HG02884 (cell line): ENCODE data around the gene ZNF473.

Experiments used
- ATAC-seq: cut with Tn5 transposase; IDR thresholded peaks from one replicate; pipeline ENCODE4 v1.9.1; 2021; ENCODE audit warnings: mild to moderate bottlenecking, moderate library complexity; ENCODE audit not compliant: unreplicated experiment

The ZNF473 gene

DNA sequence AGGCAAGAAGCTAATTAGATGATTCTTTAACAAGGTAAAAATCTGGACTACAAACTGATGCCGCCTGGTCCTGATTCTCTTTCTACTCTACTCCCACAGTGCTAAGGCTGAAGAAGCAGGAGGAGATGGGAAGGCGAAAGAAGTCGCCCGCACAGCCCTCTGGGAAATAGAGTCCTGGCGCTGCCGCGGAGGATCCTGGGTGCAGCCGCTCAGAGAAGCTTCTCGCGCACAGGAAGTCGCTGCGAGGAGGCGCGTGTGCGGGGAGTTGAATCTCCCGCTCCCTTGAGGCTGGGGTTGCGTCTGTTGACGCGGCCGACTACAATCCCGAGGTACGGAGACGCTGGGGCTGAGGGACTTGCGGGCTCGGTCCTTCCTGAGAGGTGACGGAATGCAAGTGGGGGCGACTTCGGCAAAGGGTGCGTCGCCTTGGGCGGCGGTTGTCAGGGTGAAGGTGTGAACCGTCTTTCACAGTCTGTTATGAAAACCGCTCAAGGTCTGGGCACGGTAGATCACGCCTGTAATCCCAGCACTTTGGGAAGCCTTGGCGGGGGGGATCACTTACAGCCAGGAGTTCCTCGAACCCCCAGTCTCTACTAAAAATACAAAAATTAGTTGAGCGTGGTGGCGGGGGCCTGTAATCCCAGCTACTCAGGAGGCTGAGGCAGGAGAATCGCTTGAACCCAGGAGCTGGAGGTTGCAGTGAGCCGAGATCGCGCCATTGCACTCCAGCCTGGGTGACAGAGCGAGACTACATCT lies at the start of gene ZNF473:
Gene ZNF473 (plus strand): TSS at position 212 of the 756 bp plus-strand sequence. CDS start 5,078 bp downstream, outside the sequence.
- ATAC-seq = peak; percentile 64

DNA sequence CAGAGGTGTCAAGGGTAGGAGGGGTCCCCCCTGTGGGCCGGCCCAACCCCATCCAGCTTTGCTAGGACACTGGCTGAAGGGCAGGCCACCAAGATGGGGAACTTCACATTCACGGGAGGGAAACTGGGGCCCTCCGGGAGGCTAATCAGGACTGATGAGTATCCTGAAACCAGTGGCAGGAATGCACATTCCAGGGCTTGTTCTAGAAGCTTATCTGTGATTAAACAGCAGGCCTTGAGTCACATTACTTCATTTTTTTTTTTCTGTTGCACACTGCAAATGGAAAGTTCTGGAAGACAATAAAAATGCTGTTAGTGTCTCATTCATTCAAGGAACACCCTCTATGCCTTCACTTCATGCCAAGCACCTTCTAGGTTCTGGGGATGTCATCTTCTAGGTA lies 49.3 kb upstream of the ZNF473 start:
- no peak for ATAC-seq

DNA sequence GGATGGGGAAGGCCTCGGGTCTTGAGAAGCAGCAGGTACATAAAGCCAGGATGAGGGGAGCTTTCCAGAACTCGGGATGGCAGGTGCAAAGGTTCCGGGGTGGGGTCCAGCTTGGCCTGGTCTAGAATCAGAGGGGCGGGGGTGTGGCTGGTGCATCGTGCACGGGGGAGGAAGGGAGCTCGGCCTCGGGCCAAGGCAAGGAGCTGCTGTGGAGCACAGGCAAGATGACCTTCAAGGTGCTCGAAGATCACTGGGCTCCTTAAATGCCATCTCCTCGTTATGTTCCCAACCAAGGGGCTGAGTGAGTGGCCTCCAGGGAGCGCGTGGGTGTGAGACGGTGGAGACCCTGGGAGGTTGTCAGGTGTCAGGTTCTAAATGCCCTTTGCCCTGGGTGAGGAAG lies 48.7 kb upstream of the ZNF473 start:
- no peak for ATAC-seq

- ATAC-seq = no peak
These were observed 47.9 kb upstream of the ZNF473 start for GRCh38 chr19:49977881-49978280.

GRCh38 chr19:49978324-49978723 lies 47.5 kb upstream of the ZNF473 start:
- no peak for ATAC-seq

DNA sequence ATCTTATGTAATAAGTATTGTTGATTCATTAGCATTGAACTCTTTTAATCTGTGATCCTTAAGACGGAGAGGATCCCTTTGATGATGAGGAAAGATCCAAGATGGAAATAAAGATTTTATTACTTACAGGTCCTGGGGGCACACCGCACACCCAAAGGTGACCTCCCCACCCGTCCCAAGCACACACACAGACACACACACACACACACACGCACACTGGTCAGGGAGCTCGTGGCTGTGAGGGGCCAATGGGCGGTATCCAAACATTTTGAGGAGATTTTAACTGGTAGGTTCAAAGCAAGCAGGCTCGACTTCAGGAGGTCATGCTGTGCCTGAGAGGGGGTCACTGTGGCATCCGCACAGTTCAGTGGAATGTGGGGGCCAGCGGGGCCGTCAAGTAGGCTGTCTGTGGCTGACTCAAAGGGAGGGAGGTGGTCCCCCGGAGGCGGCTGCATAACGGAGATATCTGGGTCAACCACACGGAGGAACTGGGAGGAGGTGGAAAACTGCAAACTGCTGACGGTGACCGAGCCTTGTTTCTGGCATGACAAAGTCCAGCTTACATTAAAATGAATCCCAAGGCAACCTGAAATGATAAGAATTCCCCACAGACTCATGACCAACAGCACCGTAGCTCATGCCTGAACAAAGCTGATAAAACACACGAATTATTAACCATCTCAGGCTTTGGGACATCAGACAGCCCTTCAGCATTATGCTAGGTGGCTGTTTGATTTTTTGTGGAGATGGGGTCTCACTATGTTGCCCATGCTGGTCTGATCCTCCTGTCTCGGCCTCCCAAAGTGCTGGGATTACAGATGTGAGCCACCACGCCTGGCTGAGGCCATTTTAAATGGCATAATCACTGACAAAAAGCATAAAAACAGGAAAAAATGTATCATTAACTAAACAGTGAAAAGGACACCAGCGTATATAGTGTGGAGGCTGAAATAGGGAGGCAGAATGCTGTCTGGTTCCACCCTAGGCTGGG lies 43.9 kb upstream of the ZNF473 start:
- no peak for ATAC-seq

DNA sequence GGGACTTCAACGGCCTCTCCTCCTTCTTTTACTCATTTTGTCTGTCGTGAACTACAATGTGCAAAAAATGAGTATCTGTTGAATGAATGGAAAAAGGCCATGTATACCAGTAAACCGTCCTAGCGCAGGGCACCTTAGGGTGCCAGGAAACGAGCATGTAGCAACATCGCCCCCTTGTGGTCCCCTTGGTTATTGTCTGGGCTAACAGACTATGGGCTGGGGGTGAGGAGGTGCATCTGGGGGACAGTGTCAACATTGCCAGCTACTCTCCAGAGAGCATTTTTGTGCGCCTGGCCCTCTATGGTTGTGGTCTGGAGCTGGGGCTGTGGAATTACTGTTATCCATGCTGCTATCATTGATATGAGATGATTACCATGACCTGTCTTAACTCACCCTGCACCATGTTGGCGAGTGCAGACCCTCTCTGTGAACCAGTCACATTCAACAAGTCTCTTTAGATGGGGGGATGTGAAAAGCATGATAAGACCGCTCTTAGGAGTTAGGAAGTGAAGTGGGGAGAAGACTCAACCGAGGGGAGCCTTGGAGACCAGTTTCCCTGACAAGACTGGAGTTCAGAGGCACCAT lies 42.1 kb upstream of the ZNF473 start:
- ATAC-seq = no peak

GRCh38 chr19:49984491-49984890 lies 41.3 kb upstream of the ZNF473 start:
- ATAC-seq = no peak

DNA sequence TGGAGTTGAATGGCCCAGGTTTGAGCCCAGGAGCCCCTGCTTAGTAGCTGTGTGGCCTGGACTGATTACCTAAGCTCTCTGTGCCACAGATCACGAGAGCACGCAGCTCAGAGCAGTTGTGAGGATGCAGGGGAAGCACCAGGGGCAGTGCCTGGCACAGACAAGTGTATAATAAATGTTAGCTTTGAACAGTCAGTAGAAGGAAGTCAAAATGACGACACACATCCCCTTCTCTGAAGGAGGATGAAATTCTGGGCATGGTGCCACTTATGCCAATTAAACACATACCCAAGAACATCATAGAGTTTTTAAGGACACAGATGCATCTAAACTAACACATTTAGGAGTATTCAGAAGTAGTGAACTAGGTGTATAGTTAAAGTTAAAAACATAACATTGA lies 39.9 kb upstream of the ZNF473 start:
- ATAC-seq = no peak

DNA sequence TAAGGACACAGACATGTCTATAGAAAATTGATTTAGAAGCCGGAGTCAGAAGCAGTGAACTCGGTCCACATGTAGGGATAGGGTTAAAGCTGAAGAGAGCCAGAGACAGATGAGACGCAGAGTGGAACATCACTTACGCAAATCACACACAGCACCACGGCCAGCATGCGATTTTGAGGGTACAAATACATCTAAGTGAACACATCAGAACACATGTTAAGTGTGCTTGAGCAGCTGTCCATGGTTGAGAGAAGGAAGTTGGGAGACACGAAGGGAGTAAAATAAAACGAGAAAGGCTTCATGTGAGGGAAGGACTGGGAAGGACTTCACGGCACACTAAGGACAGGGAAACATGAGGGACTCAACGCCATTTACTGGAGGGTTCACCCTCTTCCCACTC lies 39.5 kb upstream of the ZNF473 start:
- no peak for ATAC-seq

DNA sequence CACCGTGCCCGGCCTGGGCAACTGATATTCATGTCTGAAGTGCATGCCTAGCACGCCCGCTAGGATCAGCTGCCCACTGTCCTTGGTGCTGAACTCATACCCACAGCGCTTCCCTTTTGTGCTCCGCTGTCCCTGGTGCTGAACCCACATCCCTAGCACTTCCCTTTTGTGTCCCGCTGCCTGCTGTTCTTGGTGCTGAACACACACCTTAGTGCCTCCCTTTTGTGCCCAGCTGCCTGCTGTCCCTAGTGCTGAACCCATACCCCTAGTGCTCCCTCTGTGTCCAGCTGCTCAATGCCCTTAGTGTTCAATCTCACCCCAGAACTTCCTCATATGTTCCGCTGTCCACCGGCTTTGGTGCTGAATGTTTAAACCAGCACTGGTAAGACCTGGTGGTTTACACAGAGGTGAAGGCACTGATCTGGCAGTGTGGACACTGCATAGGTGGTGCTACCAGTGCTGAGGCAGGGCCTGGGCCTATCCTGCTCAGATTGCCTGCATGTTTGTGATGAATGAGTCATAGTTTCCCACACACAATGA lies 38.6 kb upstream of the ZNF473 start:
- no peak for ATAC-seq

DNA sequence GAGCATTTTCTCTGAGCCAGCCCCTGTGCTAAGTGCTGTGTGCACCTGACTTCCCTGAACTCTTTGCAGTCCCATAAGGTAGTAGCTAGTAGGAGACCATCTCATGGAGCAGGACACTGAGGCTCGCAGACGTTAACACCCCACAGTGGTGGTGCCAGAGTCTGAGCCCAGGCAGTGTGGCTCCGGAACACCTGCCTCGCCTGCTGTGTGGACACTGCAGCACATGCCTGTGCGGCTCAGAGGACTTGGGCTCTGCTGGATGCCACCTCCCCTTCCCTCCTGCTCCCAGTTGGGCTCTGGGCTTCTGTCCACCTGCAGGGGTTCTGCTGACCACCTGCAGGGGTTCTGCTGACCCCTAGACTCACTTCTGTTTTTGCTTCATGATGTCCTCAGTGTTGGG lies 37.8 kb upstream of the ZNF473 start:
- no peak for ATAC-seq

DNA sequence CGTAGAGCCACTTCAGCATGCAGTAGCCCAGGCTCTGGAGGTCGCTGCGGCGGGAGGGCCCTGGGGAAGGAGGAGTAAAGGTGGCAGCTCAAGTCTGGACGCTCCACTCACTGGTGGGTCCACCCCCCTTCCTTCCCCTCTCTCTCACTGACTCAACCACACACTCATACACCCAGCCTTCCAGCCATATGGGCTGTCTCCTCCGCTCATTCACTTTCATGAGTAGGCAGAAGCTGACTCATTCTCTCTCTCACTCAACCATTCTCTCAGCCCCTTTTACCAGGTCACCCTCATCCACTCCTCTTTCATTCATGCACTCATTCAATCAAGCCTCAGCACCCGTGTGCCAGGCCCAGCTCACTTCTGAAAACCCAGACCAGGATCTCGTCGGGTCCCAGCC lies 37.4 kb upstream of the ZNF473 start:
- no peak for ATAC-seq

DNA sequence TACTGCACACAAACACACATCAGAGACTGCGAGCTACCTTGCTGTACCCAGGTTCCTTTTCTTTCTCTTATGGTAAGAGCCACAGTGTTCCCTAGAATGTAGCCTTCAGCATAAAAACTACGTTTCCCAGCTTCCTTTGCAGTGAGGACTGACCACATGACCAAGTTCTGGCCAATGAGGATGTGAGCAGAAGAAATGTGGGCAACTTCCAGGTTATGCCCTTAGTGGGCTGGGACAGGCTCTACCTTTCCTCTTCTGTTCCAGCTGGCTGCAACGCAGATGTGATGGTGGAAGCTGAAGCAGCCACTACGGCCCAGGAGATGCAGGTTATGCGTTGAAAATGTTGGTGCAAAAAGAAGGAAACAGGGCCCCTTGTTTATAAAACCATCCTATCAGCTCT lies 28.1 kb upstream of the ZNF473 start:
- ATAC-seq = no peak

- ATAC-seq = no peak
These were observed 26.3 kb upstream of the ZNF473 start for GRCh38 chr19:49999371-50000010.

GRCh38 chr19:50000038-50000840 lies 25.6 kb upstream of the ZNF473 start:
- no peak for ATAC-seq

GRCh38 chr19:50000841-50001557 lies 24.8 kb upstream of the ZNF473 start:
- ATAC-seq = no peak

DNA sequence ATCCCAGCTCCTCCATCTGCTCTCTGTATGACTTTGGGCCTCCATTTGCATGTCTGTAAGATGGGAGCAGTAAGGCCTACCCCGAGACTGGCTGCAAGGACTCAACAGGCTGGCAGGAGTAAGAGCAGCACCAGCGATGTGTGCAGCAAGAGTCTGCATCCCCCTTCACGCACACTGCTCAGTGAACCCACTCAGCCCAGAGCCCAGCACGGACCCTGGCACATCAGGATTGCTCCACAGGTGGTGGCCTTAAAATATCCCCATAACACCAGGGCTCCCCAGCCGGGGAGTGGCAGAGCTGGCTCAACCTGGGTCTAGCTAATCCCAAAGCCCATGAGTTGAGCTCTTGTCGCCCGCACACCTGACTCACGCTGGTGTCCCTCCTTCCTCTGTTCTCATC lies 24.0 kb upstream of the ZNF473 start:
- no peak for ATAC-seq

GRCh38 chr19:50002386-50002960 lies 23.3 kb upstream of the ZNF473 start:
- ATAC-seq = no peak
